ENCODE data around the gene EEF2KMT. TPM values are rescaled to one million over a fixed set of nuclear protein-coding genes. Genes with fewer than 3 reads are reported as not detected.
"Not testable (repeated sequence)": the region's sequence is repeated elsewhere in the genome, so short reads cannot be mapped to it uniquely, and the experiment has no call there.

Gene EEF2KMT
- total and polyA plus RNA-seq, 12 donors = 7.0 to 19.5 (median 10.9) TPM

DNA sequence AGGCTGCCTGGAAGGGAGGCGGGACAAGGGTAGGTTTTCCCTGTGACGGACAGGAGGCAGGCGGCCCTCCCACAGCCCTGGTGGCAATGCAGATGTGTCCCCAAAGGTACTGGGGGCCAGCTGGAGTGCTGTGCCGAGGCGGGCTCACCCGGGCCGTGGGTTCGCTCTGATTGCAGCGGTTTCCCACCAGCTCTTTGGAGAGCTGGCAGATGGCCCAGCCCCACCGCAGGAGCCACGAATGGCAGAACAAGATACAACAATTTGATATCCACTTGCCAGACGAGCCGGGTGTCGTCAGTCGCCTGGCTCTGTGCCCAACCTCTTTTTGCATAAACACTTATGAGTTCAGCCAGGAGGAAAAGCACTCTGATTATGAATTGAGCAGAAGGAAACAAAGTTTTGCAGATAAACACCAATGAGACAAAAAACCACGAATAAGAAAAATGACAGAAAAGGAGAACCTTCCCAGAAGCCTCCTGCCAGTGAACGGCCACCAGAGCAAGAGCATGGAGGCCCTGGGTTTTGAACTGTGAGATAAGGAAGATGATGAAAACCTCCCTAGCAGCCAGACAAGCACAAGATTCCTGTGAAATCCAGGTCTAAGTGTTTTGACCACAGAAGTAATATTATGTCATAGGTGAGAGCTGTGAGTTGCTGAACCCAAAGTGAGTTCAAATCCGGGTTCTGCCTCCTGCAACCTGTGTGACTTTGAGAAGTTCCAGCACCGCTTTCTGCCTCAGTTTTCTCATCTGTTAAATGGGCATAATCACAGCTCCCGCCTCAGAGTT is 19.9 kb upstream of the EEF2KMT start:
- H3K36me3 ChIP-seq (replicated peaks in 1 of 2); H3K9me3 ChIP-seq (replicated peaks in 1 of 3); intact Hi-C loops (cut with DNase I); H3K27me3 ChIP-seq; H3K4me3 ChIP-seq; H3K4me1 ChIP-seq (replicated peaks in 1 of 2): not testable (repeated sequence)
- WGBS, 4 donors = 32 to 44% (median 35%) methylated on average over 9 to 20 of the region's 20 CpGs
- H3K27ac ChIP-seq = peak overlapping the region in 1 of 5 donors; percentile 38
- peak in 4 of 7 donors; percentile 28 to 82 (median 36) for DNase-seq

DNA sequence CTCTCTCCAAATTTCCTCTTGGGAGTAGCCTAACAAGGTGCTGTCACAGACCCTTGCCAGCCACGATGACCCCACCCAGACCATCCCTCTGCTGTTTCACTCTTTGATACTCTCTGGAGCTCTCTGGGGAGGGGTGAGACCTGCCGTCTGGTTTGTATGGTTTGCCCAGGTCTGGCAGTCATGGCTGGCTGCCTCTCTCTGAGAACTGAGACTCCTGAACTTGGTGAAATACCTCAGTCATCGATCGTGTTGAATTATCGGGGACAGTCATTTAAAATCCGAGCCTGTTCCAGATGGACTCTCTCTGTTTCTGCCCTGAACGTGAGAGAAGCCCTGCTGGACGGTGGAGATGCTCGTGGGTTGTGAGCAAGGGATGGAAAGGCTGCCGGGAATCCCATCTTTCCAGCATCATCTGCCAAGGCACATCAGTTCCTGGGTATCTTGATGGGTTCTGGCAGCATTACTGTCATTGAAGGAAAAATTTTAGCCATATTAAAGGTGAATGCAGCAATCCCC is 19.2 kb upstream of the EEF2KMT start:
- H3K27me3 ChIP-seq; DNase-seq; H3K4me3 ChIP-seq; H3K9me3 ChIP-seq (replicated peaks in 1 of 3); H3K4me1 ChIP-seq (replicated peaks in 1 of 2); H3K36me3 ChIP-seq (replicated peaks in 1 of 2); intact Hi-C loops (cut with DNase I): not testable (repeated sequence)
- peak overlapping the region in 1 of 5 donors; percentile 38 for H3K27ac ChIP-seq
- 47 to 64% (median 58%) methylated on average over 9 to 10 of the region's 10 CpGs for WGBS, 4 donors

GRCh38 chr16:5110933-5111332 is 13.3 kb upstream of the EEF2KMT start:
- DNase-seq; H3K27ac ChIP-seq; H3K4me1 ChIP-seq (replicated peaks in 1 of 2); H3K9me3 ChIP-seq (replicated peaks in 1 of 3); H3K27me3 ChIP-seq; H3K4me3 ChIP-seq; intact Hi-C loops (cut with DNase I); H3K36me3 ChIP-seq (replicated peaks in 1 of 2): not testable (repeated sequence)
- WGBS, 4 donors = 80 to 95% (median 81%) methylated on average over 9 to 10 of the region's 10 CpGs

- no peak overlapping the region for H3K27ac ChIP-seq
- no peaks in the 10 kb centered on the region for H3K36me3 ChIP-seq (replicated peaks in 1 of 2)
- no peak overlapping the region for H3K4me3 ChIP-seq
- no peaks in the 10 kb centered on the region for H3K4me1 ChIP-seq (replicated peaks in 1 of 2)
- no peaks in the 10 kb centered on the region for H3K9me3 ChIP-seq (replicated peaks in 1 of 3)
- WGBS, 4 donors = 57 to 91% (median 87%) methylated on average over 1 to 27 of the region's 27 CpGs
- intact Hi-C loops (cut with DNase I) = no loop called here
- DNase-seq = no peak
- no peaks in the 10 kb centered on the region for H3K27me3 ChIP-seq
- TF ChIP-seq CTCF (IDR thresholded peaks at IDR 0.05) (no peak), POLR2A (IDR thresholded peaks at IDR 0.05) (no peak)
These were observed 11.0 kb upstream of the EEF2KMT start for GRCh38 chr16:5108505-5109158.

- H3K4me1 ChIP-seq (replicated peaks in 1 of 2); H3K9me3 ChIP-seq (replicated peaks in 1 of 3); H3K4me3 ChIP-seq; H3K36me3 ChIP-seq (replicated peaks in 1 of 2); DNase-seq; H3K27ac ChIP-seq; H3K27me3 ChIP-seq; intact Hi-C loops (cut with DNase I): not testable (repeated sequence)
- 66 to 80% (median 73%) methylated on average over 4 to 5 of the region's 5 CpGs for WGBS, 4 donors
These were observed 7.4 kb upstream of the EEF2KMT start for GRCh38 chr16:5105039-5105438.

- H3K9me3 ChIP-seq (replicated peaks in 1 of 3); H3K36me3 ChIP-seq (replicated peaks in 1 of 2); intact Hi-C loops (cut with DNase I); H3K27ac ChIP-seq; H3K4me1 ChIP-seq (replicated peaks in 1 of 2); DNase-seq; H3K27me3 ChIP-seq; H3K4me3 ChIP-seq: not testable (repeated sequence)
- 78 to 86% (median 83%) methylated on average over 12 of the region's 12 CpGs for WGBS, 4 donors
These were observed 5.9 kb upstream of the EEF2KMT start for GRCh38 chr16:5103296-5104032.

DNA sequence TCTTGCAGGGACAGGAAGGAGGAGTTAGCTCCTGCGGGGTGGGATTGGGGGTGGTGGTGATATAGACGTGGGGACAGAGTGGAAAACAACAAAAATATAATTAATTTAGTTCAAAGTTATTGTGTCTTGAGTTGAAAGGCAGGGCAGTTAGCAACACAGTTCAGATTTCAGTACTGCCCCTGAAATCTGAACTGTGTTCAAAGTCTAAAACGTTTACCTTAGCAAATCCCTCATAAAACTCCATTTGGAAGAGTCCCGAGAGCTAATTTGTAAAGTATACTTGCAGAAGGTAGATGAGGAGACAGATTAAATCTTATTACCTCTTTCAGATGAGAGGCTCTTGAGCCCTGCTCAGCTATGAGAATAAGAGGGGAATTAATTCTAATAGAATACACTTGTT is 1.6 kb upstream of the EEF2KMT start:
- intact Hi-C loops (cut with DNase I); DNase-seq; H3K4me1 ChIP-seq (replicated peaks in 1 of 2); H3K27ac ChIP-seq; H3K9me3 ChIP-seq (replicated peaks in 1 of 3); H3K27me3 ChIP-seq; H3K36me3 ChIP-seq (replicated peaks in 1 of 2): not testable (repeated sequence)
- 14 to 35% (median 24%) methylated on average over 4 of the region's 4 CpGs for WGBS, 4 donors
- H3K4me3 ChIP-seq = peak overlapping the region in 1 of 4 donors; percentile 92

- H3K36me3 ChIP-seq (replicated peaks in 1 of 2); intact Hi-C loops (cut with DNase I); H3K9me3 ChIP-seq (replicated peaks in 1 of 3); H3K27me3 ChIP-seq; H3K4me1 ChIP-seq (replicated peaks in 1 of 2): not testable (repeated sequence)
- Histone ChIP-seq H3K4me3 (peak overlapping the region in 2 of 4 donors; percentile 35 to 92), H3K27ac (peak overlapping the region in 4 of 5 donors; percentile 43 to 83 (median 70))
- WGBS, 4 donors = 2 to 4% (median 3%) methylated on average over 7 to 55 of the region's 67 CpGs
- peak; percentile 69 to 88 (median 78) for DNase-seq
These were observed 895 bp upstream of the EEF2KMT start for GRCh38 chr16:5098221-5099159.

Data from adrenal gland (tissue), 12 donors.